NCI-H524 treated with DMSO at 0.1 percent for 48 hours (cell line): ENCODE results near the gene CLEC2A.
"Not testable (repeated sequence)": the region's sequence is repeated elsewhere in the genome, so short reads cannot be mapped to it uniquely, and the experiment has no call there.

ENCODE experiments used
- DNase-seq: peaks from one replicate; lab custom pipeline; 2025; lab: John Stamatoyannopoulos, UW

The CLEC2A gene

GRCh38 chr12:9932270-9932669, at the start of gene CLEC2A:
CLEC2A (minus strand) TSS chr12:9932370; CDS start chr12:9932329, 41 bp downstream.
- DNase-seq, result no peak

GRCh38 chr12:9980126-9980525, 48.0 kb upstream of the CLEC2A start:
- DNase-seq, result no peak

- no peak for DNase-seq
Observed at GRCh38 chr12:9977916-9978315, 45.7 kb upstream of the CLEC2A start.

- DNase-seq, result not testable (repeated sequence)
Observed at GRCh38 chr12:9976626-9977025, 44.5 kb upstream of the CLEC2A start.

- DNase-seq, result no peak
Observed at GRCh38 chr12:9975614-9976013, 43.4 kb upstream of the CLEC2A start.

- DNase-seq, result not testable (repeated sequence)
Observed at GRCh38 chr12:9974731-9975130, 42.6 kb upstream of the CLEC2A start.

- DNase-seq, result no peak
Observed at GRCh38 chr12:9973949-9974348, 41.8 kb upstream of the CLEC2A start.

- DNase-seq, result no peak
Observed at GRCh38 chr12:9971181-9971580, 39.0 kb upstream of the CLEC2A start, which contains the start of gene CLEC12A. CLEC12A (plus strand) TSS chr12:9971409; CDS start chr12:9971597, 188 bp downstream.

- DNase-seq, result no peak
Observed at GRCh38 chr12:9969673-9970072, 37.5 kb upstream of the CLEC2A start.

- DNase-seq, result no peak
Observed at GRCh38 chr12:9961901-9962300, 29.7 kb upstream of the CLEC2A start.

GRCh38 chr12:9961106-9961505, 28.9 kb upstream of the CLEC2A start:
- no peak for DNase-seq

GRCh38 chr12:9960590-9960989, 28.4 kb upstream of the CLEC2A start:
- DNase-seq, result no peak

GRCh38 chr12:9957834-9958233, 25.7 kb upstream of the CLEC2A start:
- DNase-seq, result no peak

- not testable (repeated sequence) for DNase-seq
Observed at GRCh38 chr12:9952954-9953729, 21.0 kb upstream of the CLEC2A start.

GRCh38 chr12:9951026-9951675, 19.0 kb upstream of the CLEC2A start:
- DNase-seq, result no peak

GRCh38 chr12:9948606-9949296, 16.6 kb upstream of the CLEC2A start:
- no peak for DNase-seq

- DNase-seq, result no peak
Observed at GRCh38 chr12:9947674-9948073, 15.5 kb upstream of the CLEC2A start.

- DNase-seq, result no peak
Observed at GRCh38 chr12:9944391-9944790, 12.2 kb upstream of the CLEC2A start.

- DNase-seq, result no peak
Observed at GRCh38 chr12:9943240-9943639, 11.1 kb upstream of the CLEC2A start.

- DNase-seq, result no peak
Observed at GRCh38 chr12:9941838-9942237, 9.7 kb upstream of the CLEC2A start.

GRCh38 chr12:9940375-9940774, 8.2 kb upstream of the CLEC2A start:
- DNase-seq, result no peak

GRCh38 chr12:9936591-9936990, 4.4 kb upstream of the CLEC2A start:
- no peak for DNase-seq

GRCh38 chr12:9935026-9935425, 2.9 kb upstream of the CLEC2A start:
- no peak for DNase-seq
